ENCODE results near the gene KCNE4.

KCNE4 gene

GRCh38 chr2:223082706-223083105 is 30.7 kb downstream of the KCNE4 start:
- no peak overlapping the region for H3K4me3 ChIP-seq (replicated peaks; ENCODE audit: low read depth, low read length)
- no peak for DNase-seq (ENCODE audit: extremely low read depth, low read depth)
- TF ChIP-seq, protein P1, sequence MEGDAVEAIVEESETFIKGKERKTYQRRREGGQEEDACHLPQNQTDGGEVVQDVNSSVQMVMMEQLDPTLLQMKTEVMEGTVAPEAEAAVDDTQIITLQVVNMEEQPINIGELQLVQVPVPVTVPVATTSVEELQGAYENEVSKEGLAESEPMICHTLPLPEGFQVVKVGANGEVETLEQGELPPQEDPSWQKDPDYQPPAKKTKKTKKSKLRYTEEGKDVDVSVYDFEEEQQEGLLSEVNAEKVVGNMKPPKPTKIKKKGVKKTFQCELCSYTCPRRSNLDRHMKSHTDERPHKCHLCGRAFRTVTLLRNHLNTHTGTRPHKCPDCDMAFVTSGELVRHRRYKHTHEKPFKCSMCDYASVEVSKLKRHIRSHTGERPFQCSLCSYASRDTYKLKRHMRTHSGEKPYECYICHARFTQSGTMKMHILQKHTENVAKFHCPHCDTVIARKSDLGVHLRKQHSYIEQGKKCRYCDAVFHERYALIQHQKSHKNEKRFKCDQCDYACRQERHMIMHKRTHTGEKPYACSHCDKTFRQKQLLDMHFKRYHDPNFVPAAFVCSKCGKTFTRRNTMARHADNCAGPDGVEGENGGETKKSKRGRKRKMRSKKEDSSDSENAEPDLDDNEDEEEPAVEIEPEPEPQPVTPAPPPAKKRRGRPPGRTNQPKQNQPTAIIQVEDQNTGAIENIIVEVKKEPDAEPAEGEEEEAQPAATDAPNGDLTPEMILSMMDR (IDR thresholded peaks at IDR 0.05; ENCODE audit: low read depth, low read length, missing control alignments), result no peak

- DNase-seq (ENCODE audit: extremely low read depth, low read depth), result no peak
- no peak overlapping the region for H3K4me3 ChIP-seq (replicated peaks; ENCODE audit: low read depth, low read length)
- TF ChIP-seq, protein P1 (IDR thresholded peaks at IDR 0.05; ENCODE audit: low read depth, low read length, missing control alignments), result no peak
Observed at GRCh38 chr2:223083402-223084070, 31.5 kb downstream of the KCNE4 start.

DNA sequence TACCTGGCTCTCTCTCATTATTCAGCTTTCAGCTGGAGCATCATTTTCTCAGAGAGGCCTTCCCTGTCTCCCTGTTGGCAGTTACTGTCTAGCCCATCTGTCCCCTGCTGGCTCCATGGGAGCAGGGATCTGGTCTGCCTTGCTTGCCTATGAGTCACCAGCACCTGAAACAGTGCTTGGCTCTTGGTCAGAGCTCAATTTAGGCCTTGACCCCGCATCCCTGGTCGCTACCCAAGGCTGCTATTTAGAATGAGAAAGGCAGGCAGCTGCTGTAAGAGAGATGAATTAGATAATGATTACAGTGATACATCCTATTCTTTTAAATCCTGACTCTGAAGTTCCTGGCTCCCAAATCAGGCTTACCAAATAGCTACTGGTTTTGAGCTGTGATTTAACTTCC is 32.9 kb downstream of the KCNE4 start:
- TF ChIP-seq, protein P1 (IDR thresholded peaks at IDR 0.05; ENCODE audit: low read depth, low read length, missing control alignments), result no peak
- DNase-seq (ENCODE audit: extremely low read depth, low read depth), result no peak
- H3K4me3 ChIP-seq (replicated peaks; ENCODE audit: low read depth, low read length), result no peak overlapping the region

DNA sequence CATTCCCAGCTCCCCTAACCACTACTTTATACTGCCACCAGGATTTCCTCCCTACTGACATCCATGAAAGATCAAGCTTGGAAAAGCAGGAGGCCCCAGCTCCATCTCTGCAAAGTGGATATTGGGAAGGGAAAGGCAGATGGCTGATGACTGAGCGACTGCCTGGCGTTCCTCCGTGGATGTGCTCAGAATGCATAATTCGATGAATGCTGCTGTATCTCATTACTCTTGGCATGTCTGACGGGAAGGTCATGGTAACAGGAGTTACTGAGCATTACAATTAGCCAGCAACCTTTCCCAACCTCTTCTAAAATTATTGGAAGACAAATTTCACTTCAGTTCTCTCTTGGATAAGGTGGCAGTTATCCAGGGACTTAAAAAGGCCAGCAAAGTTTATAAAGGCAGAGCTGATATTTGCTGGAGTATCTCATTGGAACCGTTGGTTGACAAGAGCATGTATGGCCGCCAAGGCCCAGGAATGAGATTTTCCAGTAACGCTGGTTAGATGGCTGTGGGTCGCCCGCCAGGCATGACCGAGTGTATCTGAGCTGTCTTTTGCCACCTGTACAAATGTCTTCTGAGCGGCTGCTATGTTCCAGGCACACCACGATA is 34.5 kb downstream of the KCNE4 start:
- TF ChIP-seq, protein P1 (IDR thresholded peaks at IDR 0.05; ENCODE audit: low read depth, low read length, missing control alignments), result no peak
- DNase-seq (ENCODE audit: extremely low read depth, low read depth), result no peak
- H3K4me3 ChIP-seq (replicated peaks; ENCODE audit: low read depth, low read length), result no peak overlapping the region

- TF ChIP-seq, protein P1 (IDR thresholded peaks at IDR 0.05; ENCODE audit: low read depth, low read length, missing control alignments), result no peak
- no peak for DNase-seq (ENCODE audit: extremely low read depth, low read depth)
- no peak overlapping the region for H3K4me3 ChIP-seq (replicated peaks; ENCODE audit: low read depth, low read length)
Observed at GRCh38 chr2:223087466-223087865, 35.5 kb downstream of the KCNE4 start.

DNA sequence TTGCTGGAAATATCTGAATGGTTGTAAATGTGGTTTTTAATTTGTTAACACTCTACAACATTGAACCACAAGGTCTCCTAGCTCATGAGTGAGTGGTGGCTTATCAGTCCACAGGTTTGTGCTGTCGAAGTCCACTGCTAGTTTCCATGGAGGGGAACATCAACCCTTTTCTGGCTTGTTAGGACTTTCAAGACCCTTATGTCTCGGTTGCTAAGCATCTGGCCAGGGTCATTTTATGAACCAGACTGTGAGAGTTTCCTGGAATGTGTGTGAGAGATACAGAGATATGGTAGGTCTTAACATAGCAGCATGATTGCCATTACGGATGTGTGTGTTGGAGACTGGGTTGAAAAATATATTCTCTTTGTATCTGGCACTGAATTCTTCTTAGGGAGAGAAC is 36.9 kb downstream of the KCNE4 start:
- H3K4me3 ChIP-seq (replicated peaks; ENCODE audit: low read depth, low read length), result no peak overlapping the region
- TF ChIP-seq, protein P1 (IDR thresholded peaks at IDR 0.05; ENCODE audit: low read depth, low read length, missing control alignments), result no peak
- DNase-seq (ENCODE audit: extremely low read depth, low read depth), result no peak
